HEK293T (cell line): ENCODE data around the gene OR52E5.

ENCODE experiments used
- FOXK2 ChIP-seq: fragments of 450-650 bp; IDR thresholded peaks from 2 replicates; pipeline ENCODE4 v1.6.1; 2016; ENCODE audit warnings: mild to moderate bottlenecking
- TARDBP ChIP-seq: fragments of 450-650 bp; IDR thresholded peaks from 2 replicates; pipeline ENCODE4 v1.6.1; 2016

GRCh38 chr11:5930614-5931013 is 37.6 kb downstream of the OR52E5 start:
- no peak for TF ChIP-seq FOXK2
- TF ChIP-seq TARDBP, result no peak
